Right lobe of liver (tissue), 6 donors: ENCODE results near the gene ZNF630. TPM values are rescaled to one million over a fixed set of nuclear protein-coding genes. Genes with fewer than 3 reads are reported as not detected.
A peak's percentile ranks its signal among the peaks of the same experiment; 100 is the strongest.
"Not testable (repeated sequence)": the region's sequence is repeated elsewhere in the genome, so short reads cannot be mapped to it uniquely, and the experiment has no call there.

Experiments used
- ATAC-seq, 4 donors: fragments of 200-7000 bp; cut with Tn5 transposase; one replicate each; pipeline ENCODE4 v1.9.1; 2020; ENCODE audit warnings: mild to moderate bottlenecking in 4 of 4, moderate library complexity in 4 of 4
- DNase-seq, 3 donors: peaks; one replicate each; pipeline ENCODE4 v3.0.0-alpha.2; 2020
- H3K27ac ChIP-seq, 3 donors: fragments of 200-600 bp; one replicate each; pipeline ENCODE4 v1.8.0; 2022
- H3K27me3 ChIP-seq, 2 donors: fragments of 200-600 bp; one replicate each; pipeline ENCODE4 v1.8.0; 2022
- H3K36me3 ChIP-seq, 4 donors: fragments of 200-600 bp; sonication (generic) in 1 of 4; one replicate each; pipeline versions ENCODE4 v1.5.1 to v1.8.0; 2017 to 2022; ENCODE audit warnings: control low read depth in 1 of 4
- H3K4me1 ChIP-seq, 4 donors: fragments of 200-600 bp; sonication (generic) in 1 of 4; one replicate each; pipeline versions ENCODE4 v1.5.1 to v1.8.0; 2017 to 2022; ENCODE audit warnings: control low read depth in 1 of 4
- H3K4me3 ChIP-seq, 3 donors: fragments of 200-600 bp; one replicate each; pipeline ENCODE4 v1.8.0; 2022
- H3K9me3 ChIP-seq, 4 donors: fragments of 200-600 bp; sonication (generic) in 1 of 4; one replicate each; pipeline versions ENCODE4 v1.5.1 to v1.8.0; 2017 to 2022; ENCODE audit warnings: control low read depth in 1 of 4
- CTCF ChIP-seq, 4 donors: fragments of 200-600 bp in 3 of 4; fragments of 450-650 bp in 1 of 4; IDR thresholded peaks; one replicate each; pipeline versions ENCODE4 v1.5.1 to v1.8.0; 2016 to 2022; ENCODE audit warnings: antibody characterized with exemption in 4 of 4, mild to moderate bottlenecking in 2 of 4
- POLR2A ChIP-seq: fragments of 450-650 bp; IDR thresholded peaks from one replicate; pipeline ENCODE4 v1.6.1; 2017; ENCODE audit warnings: antibody characterized with exemption, mild to moderate bottlenecking
- WGBS: methylation state at CpG from one replicate; pipeline ENCODE4 v1.1.6; 2018; ENCODE audit warnings: low coverage, low lambda C conversion rate; ENCODE audit not compliant: insufficient coverage; ENCODE audit errors: missing lambda C conversion rate; 5-methylcytosine and 5-hydroxymethylcytosine counted together
- intact Hi-C, 2 donors: fragments of 100-400 bp; cut with DNase I; formaldehyde crosslinking; loops; one replicate each; pipeline versions ENCODE4 v1.11.2 to v1.14.1; 2022
- total RNA-seq, 6 experiments: library from RNA; depleted of rRNA in 2 of 6; stranded (reverse); fragments of >200 nt in 2 of 6; fragmentation: NEBNext Ultra II Directional in 3 of 6; extraction: Animal tissue kit (Norgen Biotek cat#: 25700) in 3 of 6; gene quantifications; one replicate each; pipeline versions ENCODE4 v1.1.0 to v1.2.4, GENCODE V29; 2016 to 2023
- donor health status: DM: no; HTN: yes; CAD: no.
- donor health status: DM: no; HTN: no; CAD: no.
- donor health status: DM: no; HTN: no; CAD: no.
- donor health status: DM: no; HTN: yes; CAD: no.
- donor health status: DM: no; HTN: yes; CAD: no.

Gene ZNF630
- total RNA-seq, 6 experiments from 2014 or later, result 0.35 to 1.2 (median 0.84) TPM; not detected in 1

- no peak overlapping the region for H3K27ac ChIP-seq
- H3K4me1 ChIP-seq, result no peaks in the 10 kb centered on the region
- no peak overlapping the region for H3K4me3 ChIP-seq
- ATAC-seq, result no peak
- intact Hi-C loops, result no loop called here
- H3K9me3 ChIP-seq, result no peaks in the 10 kb centered on the region
- H3K27me3 ChIP-seq, result no peaks in the 10 kb centered on the region
- DNase-seq, result no peak
- TF ChIP-seq POLR2A (no peak), CTCF (IDR thresholded peaks at IDR 0.05) (no peak)
- WGBS, result 80% methylated on average over 7 of the region's 10 CpGs
- no peaks in the 10 kb centered on the region for H3K36me3 ChIP-seq
Observed at GRCh38 chrX:48030237-48030636, 41.2 kb downstream of the ZNF630 start.

- H3K27ac ChIP-seq, result no peak overlapping the region
- TF ChIP-seq POLR2A (no peak), CTCF (IDR thresholded peaks at IDR 0.05) (no peak)
- ATAC-seq (no peak), DNase-seq (no peak)
- H3K4me3 ChIP-seq, result no peak overlapping the region
- H3K36me3 ChIP-seq, result no peaks in the 10 kb centered on the region
- intact Hi-C loops, result loop anchor here (10.0 kb wide), 1 partner anchor 173 kb away; no protein-coding TSS in a partner anchor
- WGBS, result 71% methylated on average over 6 of the region's 8 CpGs
- no peaks in the 10 kb centered on the region for H3K9me3 ChIP-seq
- H3K4me1 ChIP-seq, result no peaks in the 10 kb centered on the region
- H3K27me3 ChIP-seq, result no peaks in the 10 kb centered on the region
Observed at GRCh38 chrX:48028091-48028490, 43.3 kb downstream of the ZNF630 start.

GRCh38 chrX:48027545-48027944, 43.9 kb downstream of the ZNF630 start:
- not testable (repeated sequence) for H3K27me3 ChIP-seq, H3K27ac ChIP-seq, H3K9me3 ChIP-seq, H3K36me3 ChIP-seq, H3K4me1 ChIP-seq, H3K4me3 ChIP-seq, ATAC-seq, DNase-seq
- 57% methylated on average over 3 of the region's 4 CpGs for WGBS
- intact Hi-C loops, result loop anchor here (10.0 kb wide), 1 partner anchor 173 kb away; no protein-coding TSS in a partner anchor

- H3K9me3 ChIP-seq, result no peaks in the 10 kb centered on the region
- no peaks in the 10 kb centered on the region for H3K27me3 ChIP-seq
- ATAC-seq (peak; percentile 63 to 73 (median 70)), DNase-seq (peak in 1 of 3 donors; percentile 50)
- 9% methylated on average over 7 of the region's 7 CpGs for WGBS
- H3K36me3 ChIP-seq, result no peaks in the 10 kb centered on the region
- no peak overlapping the region for H3K4me3 ChIP-seq
- no peak overlapping the region for H3K27ac ChIP-seq
- intact Hi-C loops, result loop anchor here (10.0 kb wide), 1 partner anchor 171 kb away; no protein-coding TSS in a partner anchor
- H3K4me1 ChIP-seq, result no peaks in the 10 kb centered on the region
- TF ChIP-seq POLR2A (no peak), CTCF (IDR thresholded peaks at IDR 0.05) (peak; percentile 54 to 64 (median 60))
Observed at GRCh38 chrX:48025561-48025960, 45.9 kb downstream of the ZNF630 start.

- TF ChIP-seq POLR2A (no peak), CTCF (IDR thresholded peaks at IDR 0.05) (no peak)
- WGBS, result 57% methylated on average over 3 of the region's 3 CpGs
- no peaks in the 10 kb centered on the region for H3K4me1 ChIP-seq
- intact Hi-C loops, result loop anchor here (10.0 kb wide), 1 partner anchor 168 kb away; no protein-coding TSS in a partner anchor
- DNase-seq (no peak), ATAC-seq (no peak)
- no peak overlapping the region for H3K4me3 ChIP-seq
- H3K27ac ChIP-seq, result no peak overlapping the region
- no peaks in the 10 kb centered on the region for H3K27me3 ChIP-seq
- no peaks in the 10 kb centered on the region for H3K9me3 ChIP-seq
- H3K36me3 ChIP-seq, result no peaks in the 10 kb centered on the region
Observed at GRCh38 chrX:48022738-48023137, 48.7 kb downstream of the ZNF630 start.
